ENCODE data around the gene EFNA2. TPM values are rescaled to one million over a fixed set of nuclear protein-coding genes. Genes with fewer than 3 reads are reported as not detected.
A peak's percentile ranks its signal among the peaks of the same experiment; 100 is the strongest.

Gene EFNA2
- polyA plus RNA-seq, 2 of the 4 experiments (the other 2 are of a cell fraction), result 0.16 to 1.3 TPM

DNA sequence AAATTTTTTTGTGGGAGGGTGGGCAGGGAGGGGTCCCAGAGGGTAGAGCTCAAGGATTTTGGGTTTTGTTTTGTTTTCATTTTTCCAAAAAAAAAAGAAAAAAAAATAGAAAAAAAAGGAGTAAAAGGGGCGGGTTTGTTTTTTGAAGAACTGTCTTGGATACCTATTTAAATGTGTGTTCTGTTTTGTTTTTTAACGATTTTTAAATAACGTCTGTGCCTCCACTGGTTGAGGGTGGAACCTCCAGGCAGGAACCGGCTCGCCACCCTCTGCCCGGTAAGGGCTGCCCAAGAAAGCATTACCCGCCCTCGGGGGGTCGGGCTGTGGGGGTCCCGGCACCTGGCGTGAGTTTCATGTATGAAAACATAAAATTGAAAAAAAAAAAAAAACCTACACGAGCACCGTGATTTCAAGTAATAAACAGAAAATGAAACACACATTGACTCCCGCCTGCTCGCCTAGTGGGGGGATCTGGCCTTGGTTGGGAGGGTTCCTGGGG is 26.9 kb upstream of the EFNA2 start:
- DNase-seq (ENCODE audit: low read depth in 1 of 2, low spot score in 1 of 2) (peak in 1 of 2 experiments; percentile 44), ATAC-seq (no peak), FAIRE-seq (no peak)
- peak overlapping the region; percentile 100 for H3K4me2 ChIP-seq
- no peaks in the 10 kb centered on the region for H3K9me3 ChIP-seq
- ChIA-PET POLR2A (interaction anchor here (1.6 kb wide), 1 partner anchor 10 kb away, joined by 25 read pairs; the partner anchor contains the start of gene CIRBP), CTCF (interaction anchor here (8.4 to 18.7 kb wide), 2 partner anchors 9 to 15 kb away, joined by 107 to 500 read pairs; partner anchors contain the start of genes ATP5F1D and CIRBP)
- peaks cover 82% of the 10 kb centered on the region for H3K4me1 ChIP-seq
- peak overlapping the region; percentile 98 to 99 for H3K27ac ChIP-seq
- WGBS (ENCODE audit: missing lambda C conversion rate), result 9% methylated on average over 13 of the region's 15 CpGs
- peak overlapping the region; percentile 29 for H3K4me3 ChIP-seq
- TF ChIP-seq, protein P1, sequence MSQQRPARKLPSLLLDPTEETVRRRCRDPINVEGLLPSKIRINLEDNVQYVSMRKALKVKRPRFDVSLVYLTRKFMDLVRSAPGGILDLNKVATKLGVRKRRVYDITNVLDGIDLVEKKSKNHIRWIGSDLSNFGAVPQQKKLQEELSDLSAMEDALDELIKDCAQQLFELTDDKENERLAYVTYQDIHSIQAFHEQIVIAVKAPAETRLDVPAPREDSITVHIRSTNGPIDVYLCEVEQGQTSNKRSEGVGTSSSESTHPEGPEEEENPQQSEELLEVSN (IDR thresholded peaks at IDR 0.05; ENCODE audit: borderline replicate concordance, low read depth), result no peak
- TF ChIP-seq ESRRA (IDR thresholded peaks at IDR 0.05; ENCODE audit: borderline replicate concordance, low read length), result no peak
- TF ChIP-seq HOXB13 (CRISPR knock-in tag; IDR thresholded peaks at IDR 0.05; ENCODE audit: low read depth), result no peak
- TF ChIP-seq FOSL2 (IDR thresholded peaks at IDR 0.05), result no peak
- TF ChIP-seq FOSL2 (CRISPR knock-in tag; IDR thresholded peaks at IDR 0.05), result no peak
- TF ChIP-seq CHD2 (IDR thresholded peaks at IDR 0.05; ENCODE audit: low read length, partially characterized antibody), result no peak
- no peak for TF ChIP-seq RNF2 (IDR thresholded peaks at IDR 0.05; ENCODE audit: borderline replicate concordance, low read depth)
- TF ChIP-seq HEYL (CRISPR knock-in tag; IDR thresholded peaks at IDR 0.05), result no peak

DNA sequence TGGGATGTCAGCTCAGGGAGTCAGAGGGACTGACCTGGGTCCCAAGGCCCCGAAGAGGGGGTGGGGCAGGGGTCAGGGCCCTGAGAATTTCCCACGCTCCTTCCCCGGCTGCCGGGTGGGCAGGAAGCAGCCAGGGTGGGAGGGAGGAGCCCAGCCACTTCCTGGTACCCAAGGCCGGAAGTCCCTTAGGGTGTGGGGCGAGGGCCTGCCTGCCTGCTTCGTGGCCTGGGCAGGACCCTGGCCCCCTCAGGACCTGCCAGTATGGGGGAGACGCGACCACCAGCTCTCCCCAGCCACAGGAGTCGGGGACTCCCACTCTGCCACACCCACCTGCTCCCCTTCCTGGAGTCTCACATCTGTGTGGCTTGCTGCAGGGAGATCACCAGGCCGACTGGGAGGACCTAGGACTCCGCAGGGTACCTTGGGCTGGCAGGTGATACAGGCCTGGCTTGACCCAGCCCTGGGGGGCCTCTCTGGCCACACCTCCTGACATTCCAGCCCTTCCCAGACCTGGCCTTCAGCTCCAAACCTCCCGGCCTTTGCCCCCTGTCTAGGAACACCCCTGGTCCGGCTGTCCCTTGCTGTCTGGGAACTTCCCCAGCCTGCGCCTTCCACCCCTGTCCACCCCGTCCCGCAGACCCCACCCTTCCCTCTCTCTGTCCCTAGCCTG is 26.3 kb upstream of the EFNA2 start:
- peaks cover 76% of the 10 kb centered on the region for H3K4me1 ChIP-seq
- peak overlapping the region; percentile 98 to 99 for H3K27ac ChIP-seq
- H3K4me2 ChIP-seq, result peak overlapping the region; percentile 100
- WGBS (ENCODE audit: missing lambda C conversion rate), result 8% methylated on average over 3 of the region's 17 CpGs
- H3K4me3 ChIP-seq, result peak overlapping the region; percentile 29
- DNase-seq (ENCODE audit: low read depth in 1 of 2, low spot score in 1 of 2) (peak; percentile 25 to 91), ATAC-seq (peak; percentile 44 to 45), FAIRE-seq (no peak)
- ChIA-PET CTCF (interaction anchor here (8.4 to 18.7 kb wide), 2 partner anchors 8 to 16 kb away, joined by 107 to 500 read pairs; partner anchors contain the start of genes ATP5F1D and CIRBP), POLR2A (interaction anchor here (1.6 kb wide), 1 partner anchor 10 kb away, joined by 25 read pairs; the partner anchor contains the start of gene CIRBP)
- H3K9me3 ChIP-seq, result no peaks in the 10 kb centered on the region
- peak; percentile 99 for TF ChIP-seq POLR2AphosphoS2 (conservative IDR thresholded peaks at IDR 0.05; ENCODE audit: low read length)
- TF ChIP-seq, protein P2, sequence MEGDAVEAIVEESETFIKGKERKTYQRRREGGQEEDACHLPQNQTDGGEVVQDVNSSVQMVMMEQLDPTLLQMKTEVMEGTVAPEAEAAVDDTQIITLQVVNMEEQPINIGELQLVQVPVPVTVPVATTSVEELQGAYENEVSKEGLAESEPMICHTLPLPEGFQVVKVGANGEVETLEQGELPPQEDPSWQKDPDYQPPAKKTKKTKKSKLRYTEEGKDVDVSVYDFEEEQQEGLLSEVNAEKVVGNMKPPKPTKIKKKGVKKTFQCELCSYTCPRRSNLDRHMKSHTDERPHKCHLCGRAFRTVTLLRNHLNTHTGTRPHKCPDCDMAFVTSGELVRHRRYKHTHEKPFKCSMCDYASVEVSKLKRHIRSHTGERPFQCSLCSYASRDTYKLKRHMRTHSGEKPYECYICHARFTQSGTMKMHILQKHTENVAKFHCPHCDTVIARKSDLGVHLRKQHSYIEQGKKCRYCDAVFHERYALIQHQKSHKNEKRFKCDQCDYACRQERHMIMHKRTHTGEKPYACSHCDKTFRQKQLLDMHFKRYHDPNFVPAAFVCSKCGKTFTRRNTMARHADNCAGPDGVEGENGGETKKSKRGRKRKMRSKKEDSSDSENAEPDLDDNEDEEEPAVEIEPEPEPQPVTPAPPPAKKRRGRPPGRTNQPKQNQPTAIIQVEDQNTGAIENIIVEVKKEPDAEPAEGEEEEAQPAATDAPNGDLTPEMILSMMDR (IDR thresholded peaks at IDR 0.05), result no peak
- no peak for TF ChIP-seq MAFK (IDR thresholded peaks at IDR 0.05; ENCODE audit: partially characterized antibody)
- no peak for TF ChIP-seq CBX8 (IDR thresholded peaks at IDR 0.05)
- TF ChIP-seq, protein P3, sequence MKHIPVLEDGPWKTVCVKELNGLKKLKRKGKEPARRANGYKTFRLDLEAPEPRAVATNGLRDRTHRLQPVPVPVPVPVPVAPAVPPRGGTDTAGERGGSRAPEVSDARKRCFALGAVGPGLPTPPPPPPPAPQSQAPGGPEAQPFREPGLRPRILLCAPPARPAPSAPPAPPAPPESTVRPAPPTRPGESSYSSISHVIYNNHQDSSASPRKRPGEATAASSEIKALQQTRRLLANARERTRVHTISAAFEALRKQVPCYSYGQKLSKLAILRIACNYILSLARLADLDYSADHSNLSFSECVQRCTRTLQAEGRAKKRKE (CRISPR knock-in tag; IDR thresholded peaks at IDR 0.05; ENCODE audit: low read depth), result 0 out of 2 replicates have a peak, but pooled peaks have one; percentile 5
- TF ChIP-seq, protein P4, sequence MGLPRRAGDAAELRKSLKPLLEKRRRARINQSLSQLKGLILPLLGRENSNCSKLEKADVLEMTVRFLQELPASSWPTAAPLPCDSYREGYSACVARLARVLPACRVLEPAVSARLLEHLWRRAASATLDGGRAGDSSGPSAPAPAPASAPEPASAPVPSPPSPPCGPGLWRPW (IDR thresholded peaks at IDR 0.05), result no peak
- TF ChIP-seq JUN (IDR thresholded peaks at IDR 0.05), result peak; percentile 83 to 89
- TF ChIP-seq HOXA7 (CRISPR knock-in tag; IDR thresholded peaks at IDR 0.05), result peak; percentile 98
- no peak for TF ChIP-seq JUNB (IDR thresholded peaks at IDR 0.05)
- TF ChIP-seq RCOR1 (IDR thresholded peaks at IDR 0.05; ENCODE audit: low read depth, low read length), result no peak
- TF ChIP-seq HOXB13 (CRISPR knock-in tag; IDR thresholded peaks at IDR 0.05; ENCODE audit: low read depth), result peak; percentile 46; the same call in 1 of the 2 replicates
- 0 out of 2 replicates have a peak, but pooled peaks have one; percentile 25 for TF ChIP-seq FOXS1 (CRISPR knock-in tag; IDR thresholded peaks at IDR 0.05)
- no peak for TF ChIP-seq HDAC2 (IDR thresholded peaks at IDR 0.05)
- TF ChIP-seq ZC3H11A (IDR thresholded peaks at IDR 0.05), result no peak; the same call in 1 of the 2 replicates
- TF ChIP-seq ZSCAN20 (CRISPR knock-in tag; IDR thresholded peaks at IDR 0.05), result 0 out of 2 replicates have a peak, but pooled peaks have one; percentile 4
- TF ChIP-seq, protein P5, sequence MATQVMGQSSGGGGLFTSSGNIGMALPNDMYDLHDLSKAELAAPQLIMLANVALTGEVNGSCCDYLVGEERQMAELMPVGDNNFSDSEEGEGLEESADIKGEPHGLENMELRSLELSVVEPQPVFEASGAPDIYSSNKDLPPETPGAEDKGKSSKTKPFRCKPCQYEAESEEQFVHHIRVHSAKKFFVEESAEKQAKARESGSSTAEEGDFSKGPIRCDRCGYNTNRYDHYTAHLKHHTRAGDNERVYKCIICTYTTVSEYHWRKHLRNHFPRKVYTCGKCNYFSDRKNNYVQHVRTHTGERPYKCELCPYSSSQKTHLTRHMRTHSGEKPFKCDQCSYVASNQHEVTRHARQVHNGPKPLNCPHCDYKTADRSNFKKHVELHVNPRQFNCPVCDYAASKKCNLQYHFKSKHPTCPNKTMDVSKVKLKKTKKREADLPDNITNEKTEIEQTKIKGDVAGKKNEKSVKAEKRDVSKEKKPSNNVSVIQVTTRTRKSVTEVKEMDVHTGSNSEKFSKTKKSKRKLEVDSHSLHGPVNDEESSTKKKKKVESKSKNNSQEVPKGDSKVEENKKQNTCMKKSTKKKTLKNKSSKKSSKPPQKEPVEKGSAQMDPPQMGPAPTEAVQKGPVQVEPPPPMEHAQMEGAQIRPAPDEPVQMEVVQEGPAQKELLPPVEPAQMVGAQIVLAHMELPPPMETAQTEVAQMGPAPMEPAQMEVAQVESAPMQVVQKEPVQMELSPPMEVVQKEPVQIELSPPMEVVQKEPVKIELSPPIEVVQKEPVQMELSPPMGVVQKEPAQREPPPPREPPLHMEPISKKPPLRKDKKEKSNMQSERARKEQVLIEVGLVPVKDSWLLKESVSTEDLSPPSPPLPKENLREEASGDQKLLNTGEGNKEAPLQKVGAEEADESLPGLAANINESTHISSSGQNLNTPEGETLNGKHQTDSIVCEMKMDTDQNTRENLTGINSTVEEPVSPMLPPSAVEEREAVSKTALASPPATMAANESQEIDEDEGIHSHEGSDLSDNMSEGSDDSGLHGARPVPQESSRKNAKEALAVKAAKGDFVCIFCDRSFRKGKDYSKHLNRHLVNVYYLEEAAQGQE (IDR thresholded peaks at IDR 0.05), result no peak
- no peak for TF ChIP-seq ZNF302 (CRISPR knock-in tag; IDR thresholded peaks at IDR 0.05)
- TF ChIP-seq MYC (IDR thresholded peaks at IDR 0.05; ENCODE audit: borderline replicate concordance, low read length), result no peak
- TF ChIP-seq KDM5A (IDR thresholded peaks at IDR 0.05), result no peak
- TF ChIP-seq, protein P6, sequence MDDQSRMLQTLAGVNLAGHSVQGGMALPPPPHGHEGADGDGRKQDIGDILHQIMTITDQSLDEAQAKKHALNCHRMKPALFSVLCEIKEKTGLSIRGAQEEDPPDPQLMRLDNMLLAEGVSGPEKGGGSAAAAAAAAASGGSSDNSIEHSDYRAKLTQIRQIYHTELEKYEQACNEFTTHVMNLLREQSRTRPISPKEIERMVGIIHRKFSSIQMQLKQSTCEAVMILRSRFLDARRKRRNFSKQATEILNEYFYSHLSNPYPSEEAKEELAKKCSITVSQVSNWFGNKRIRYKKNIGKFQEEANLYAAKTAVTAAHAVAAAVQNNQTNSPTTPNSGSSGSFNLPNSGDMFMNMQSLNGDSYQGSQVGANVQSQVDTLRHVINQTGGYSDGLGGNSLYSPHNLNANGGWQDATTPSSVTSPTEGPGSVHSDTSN (IDR thresholded peaks at IDR 0.05), result peak; percentile 77
- TF ChIP-seq RARB (CRISPR knock-in tag; IDR thresholded peaks at IDR 0.05), result peak; percentile 82; the same call in 1 of the 2 replicates
- no peak for TF ChIP-seq NFE2L2 (conservative IDR thresholded peaks at IDR 0.05; ENCODE audit: low read length)

Data from A549 (cell line).